Endodermal cell (in vitro differentiated cells): ENCODE results near the gene KLK6. TPM values are rescaled to one million over a fixed set of nuclear protein-coding genes. Genes with fewer than 3 reads are reported as not detected.

Experiments used
- DNase-seq: peaks from one replicate; pipeline ENCODE4 v3.0.0-alpha.2; 2017
- H3K27ac ChIP-seq: 2 replicates; pipeline ENCODE4 v1.5.1; 2013; ENCODE audit warnings: mild to moderate bottlenecking, low read depth, low read length, moderate library complexity
- H3K27me3 ChIP-seq: 2 replicates; pipeline ENCODE4 v1.6.1; 2013; ENCODE audit warnings: mild to moderate bottlenecking, low read length, moderate library complexity; ENCODE audit not compliant: insufficient read depth, control insufficient read depth, poor library complexity, severe bottlenecking
- H3K36me3 ChIP-seq: 2 replicates; pipeline ENCODE4 v1.7.0; 2013; ENCODE audit warnings: mild to moderate bottlenecking, low read length, moderate library complexity; ENCODE audit not compliant: control insufficient read depth, insufficient read depth
- H3K4me1 ChIP-seq: one replicate; pipeline ENCODE4 v1.7.0; 2013; ENCODE audit warnings: low read length; ENCODE audit not compliant: control insufficient read depth, insufficient read depth
- H3K4me3 ChIP-seq: 2 replicates; pipeline ENCODE4 v1.5.1; 2013; ENCODE audit warnings: mild to moderate bottlenecking, low read length, moderate library complexity
- H3K9ac ChIP-seq: 2 replicates; pipeline ENCODE4 v1.6.1; 2013; ENCODE audit warnings: mild to moderate bottlenecking, low read length, moderate library complexity; ENCODE audit not compliant: poor library complexity, severe bottlenecking; ENCODE audit errors: extremely low read depth
- H3K9me3 ChIP-seq: 2 replicates; pipeline ENCODE4 v1.6.1; 2013; ENCODE audit warnings: mild to moderate bottlenecking, low read length, moderate library complexity; ENCODE audit not compliant: control insufficient read depth
- H3K27ac Mint-ChIP-seq: 2 replicates; pipeline ENCODE4 v1.8.0; 2020; ENCODE audit warnings: mixed read lengths
- H3K27me3 Mint-ChIP-seq: 2 replicates; pipeline ENCODE4 v1.8.0; 2021; ENCODE audit warnings: mild to moderate bottlenecking, mixed read lengths; ENCODE audit not compliant: insufficient read depth
- H3K36me3 Mint-ChIP-seq: 2 replicates; pipeline ENCODE4 v1.8.0; 2020; ENCODE audit warnings: low read depth, mixed read lengths
- H3K4me1 Mint-ChIP-seq: 2 replicates; pipeline ENCODE4 v1.8.0; 2020; ENCODE audit warnings: mixed read lengths
- H3K4me3 Mint-ChIP-seq: 2 replicates; pipeline ENCODE4 v1.8.0; 2020; ENCODE audit warnings: mild to moderate bottlenecking, moderate library complexity, mixed read lengths
- H3K9me3 Mint-ChIP-seq: 2 replicates; pipeline ENCODE4 v1.8.0; 2020; ENCODE audit warnings: mild to moderate bottlenecking, mixed read lengths
- WGBS, 2 experiments: methylation state at CpG; one replicate each; pipeline versions ENCODE4 v1.1.5 to v1.1.7; 2013; ENCODE audit warnings: missing lambda C conversion rate in 2 of 2, mixed read lengths in 1 of 2; ENCODE audit not compliant: insufficient coverage in 1 of 2, insufficient read length in 1 of 2; 5-methylcytosine and 5-hydroxymethylcytosine counted together
- total RNA-seq, 2 donors: library from RNA; stranded (reverse); fragmentation: NEBNext Ultra II Directional in 1 of 2; extraction: Animal tissue kit (Norgen Biotek cat#: 25700) in 1 of 2; gene quantifications; 2 replicates in 1 of 2; 3 replicates in 1 of 2; pipeline ENCODE4 v1.2.1, GENCODE V29; 2021
- TF ChIP-seq, protein P1 (sequence below): fragments of 200-600 bp; sonication (generic); conservative IDR thresholded peaks from 2 replicates; pipeline ENCODE4 v1.5.0; 2021; ENCODE audit warnings: antibody characterized with exemption, mild to moderate bottlenecking

KLK6 gene
- total RNA-seq, 2 donors from 2014 or later, result 0.86 to 0.93 TPM

DNA sequence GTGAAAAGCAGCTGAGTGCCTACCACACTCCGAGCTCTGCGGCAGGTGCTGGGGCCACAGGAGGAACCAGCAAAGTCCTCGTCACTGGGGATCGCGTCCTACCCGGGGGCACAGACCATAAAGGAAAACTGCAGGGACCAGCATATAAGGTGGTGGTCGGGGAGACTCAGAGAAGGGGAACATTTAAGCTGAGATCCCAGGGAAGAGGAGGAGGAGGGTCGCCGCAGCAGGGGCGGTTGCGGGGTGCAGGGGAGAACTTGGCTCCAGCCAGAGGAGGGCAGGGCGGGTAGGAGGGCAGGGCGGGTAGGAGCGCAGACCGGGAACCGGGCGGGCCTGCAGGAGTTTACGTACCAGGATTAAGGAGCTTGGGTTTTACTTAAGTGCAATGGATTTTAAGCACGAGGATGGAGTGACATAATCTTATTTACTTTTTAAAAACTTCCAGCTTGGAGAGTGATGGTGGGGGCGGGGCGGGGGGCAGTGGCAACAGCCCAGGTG is 57.2 kb downstream of the KLK6 start:
- 74 to 76% methylated on average over 6 to 20 of the region's 21 CpGs for WGBS, 2 experiments
- Mint-ChIP-seq H3K4me1 (no peaks in the 10 kb centered on the region), H3K36me3 (no peaks in the 10 kb centered on the region), H3K9me3 (no peaks in the 10 kb centered on the region), H3K27ac (no peak overlapping the region), H3K27me3 (peaks cover 35% of the 10 kb centered on the region), H3K4me3 (no peak overlapping the region)
- DNase-seq, result no peak
- H3K9me3 ChIP-seq, result no peaks in the 10 kb centered on the region
- H3K36me3 ChIP-seq, result no peaks in the 10 kb centered on the region
- peaks cover 89% of the 10 kb centered on the region for H3K27me3 ChIP-seq
- no peaks in the 10 kb centered on the region for H3K4me1 ChIP-seq
- TF ChIP-seq, protein P1, sequence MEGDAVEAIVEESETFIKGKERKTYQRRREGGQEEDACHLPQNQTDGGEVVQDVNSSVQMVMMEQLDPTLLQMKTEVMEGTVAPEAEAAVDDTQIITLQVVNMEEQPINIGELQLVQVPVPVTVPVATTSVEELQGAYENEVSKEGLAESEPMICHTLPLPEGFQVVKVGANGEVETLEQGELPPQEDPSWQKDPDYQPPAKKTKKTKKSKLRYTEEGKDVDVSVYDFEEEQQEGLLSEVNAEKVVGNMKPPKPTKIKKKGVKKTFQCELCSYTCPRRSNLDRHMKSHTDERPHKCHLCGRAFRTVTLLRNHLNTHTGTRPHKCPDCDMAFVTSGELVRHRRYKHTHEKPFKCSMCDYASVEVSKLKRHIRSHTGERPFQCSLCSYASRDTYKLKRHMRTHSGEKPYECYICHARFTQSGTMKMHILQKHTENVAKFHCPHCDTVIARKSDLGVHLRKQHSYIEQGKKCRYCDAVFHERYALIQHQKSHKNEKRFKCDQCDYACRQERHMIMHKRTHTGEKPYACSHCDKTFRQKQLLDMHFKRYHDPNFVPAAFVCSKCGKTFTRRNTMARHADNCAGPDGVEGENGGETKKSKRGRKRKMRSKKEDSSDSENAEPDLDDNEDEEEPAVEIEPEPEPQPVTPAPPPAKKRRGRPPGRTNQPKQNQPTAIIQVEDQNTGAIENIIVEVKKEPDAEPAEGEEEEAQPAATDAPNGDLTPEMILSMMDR, result no peak
- no peak overlapping the region for H3K9ac ChIP-seq
- H3K4me3 ChIP-seq, result no peak overlapping the region
- no peak overlapping the region for H3K27ac ChIP-seq

DNA sequence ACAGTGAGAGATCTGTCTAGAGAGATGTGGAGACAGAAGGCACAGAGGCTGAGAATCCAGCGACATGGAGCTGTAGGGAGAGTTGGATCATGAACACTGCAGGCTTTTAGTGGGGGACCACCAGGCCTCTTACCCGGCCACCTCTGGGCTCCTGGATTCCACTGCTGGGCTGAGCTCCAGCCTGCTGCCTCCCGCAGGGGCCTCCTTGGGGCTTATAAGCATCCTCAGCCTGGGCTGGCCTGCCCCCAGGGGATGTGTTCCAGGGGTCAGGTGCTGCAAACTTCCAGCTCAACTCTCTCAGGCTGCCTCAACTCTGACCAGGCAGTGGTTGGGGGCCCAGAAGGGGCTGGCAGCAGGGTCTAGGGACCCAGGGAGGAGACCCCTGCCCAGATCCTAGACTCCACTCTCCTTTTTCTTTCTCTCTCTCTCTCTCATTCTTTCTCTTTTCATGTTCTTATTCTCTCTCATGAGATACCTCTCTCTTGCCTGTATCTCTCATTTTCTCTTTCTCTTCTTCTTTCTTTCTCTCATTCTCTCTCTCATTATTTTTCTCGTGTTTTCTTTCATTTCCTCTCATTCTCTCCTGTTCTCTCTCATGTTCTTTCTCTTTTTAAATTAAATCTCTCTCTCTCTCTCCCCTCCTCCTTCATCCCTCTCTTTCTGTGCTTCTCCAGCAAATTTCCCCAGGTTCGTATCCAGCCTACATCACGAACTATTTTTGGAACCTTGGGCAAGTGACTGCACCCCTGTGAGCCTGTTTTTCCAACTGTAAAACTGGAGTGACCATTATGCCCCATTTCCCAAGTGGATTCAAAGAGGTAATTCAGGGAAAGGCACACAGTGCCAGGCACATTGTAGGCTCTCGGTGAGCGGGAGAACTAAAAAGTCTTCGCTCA is 57.9 kb downstream of the KLK6 start, which contains the start of gene KLK4:
TSS of gene KLK4 (minus strand) at position 190 of the 896 bp plus-strand sequence. CDS start 657 bp downstream, outside the sequence.
- Mint-ChIP-seq H3K4me3 (no peak within 1 kb of the TSS), H3K9me3 (no peaks in the 10 kb centered on the region), H3K27me3 (peaks cover 33% of the 10 kb centered on the region), H3K36me3 (no peaks in the 10 kb centered on the region), H3K27ac (no peak within 1 kb of the TSS), H3K4me1 (no peaks in the 10 kb centered on the region)
- no peaks in the 10 kb centered on the region for H3K9me3 ChIP-seq
- H3K4me3 ChIP-seq, result no peak within 1 kb of the TSS
- TF ChIP-seq, protein P1, result no peak
- WGBS, 2 experiments, result 79 to 81% methylated on average over 6 to 9 of the region's 9 CpGs
- no peaks in the 10 kb centered on the region for H3K4me1 ChIP-seq
- no peaks in the 10 kb centered on the region for H3K36me3 ChIP-seq
- H3K27ac ChIP-seq, result no peak within 1 kb of the TSS
- no peak within 1 kb of the TSS for H3K9ac ChIP-seq
- peaks cover 86% of the 10 kb centered on the region for H3K27me3 ChIP-seq
- DNase-seq, result no peak

DNA sequence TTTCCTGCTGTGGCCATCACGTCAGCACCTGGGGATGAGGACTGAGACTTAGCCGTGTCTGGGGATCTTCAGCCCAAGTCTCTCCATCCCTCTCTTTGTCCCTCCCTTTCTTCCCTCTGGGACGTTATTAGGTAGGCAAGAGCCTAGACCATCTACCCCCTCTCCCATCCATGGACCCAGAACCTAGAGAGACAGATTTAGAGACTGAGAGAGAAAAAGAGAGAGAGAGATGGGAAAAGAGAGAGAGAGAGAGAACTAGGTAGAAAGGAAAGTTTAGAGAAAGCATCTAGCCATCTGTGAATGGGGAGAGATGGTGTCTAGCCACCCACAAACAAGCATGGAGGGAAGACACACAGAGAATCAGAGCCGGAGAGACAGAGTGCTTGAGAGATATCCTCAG is 58.7 kb downstream of the KLK6 start:
- H3K9me3 Mint-ChIP-seq, result no peaks in the 10 kb centered on the region
- no peak overlapping the region for H3K4me3 Mint-ChIP-seq
- TF ChIP-seq, protein P1, result no peak
- H3K4me3 ChIP-seq, result no peak overlapping the region
- no peaks in the 10 kb centered on the region for H3K9me3 ChIP-seq
- H3K27ac Mint-ChIP-seq, result no peak overlapping the region
- no peaks in the 10 kb centered on the region for H3K36me3 ChIP-seq
- H3K36me3 Mint-ChIP-seq, result no peaks in the 10 kb centered on the region
- H3K27ac ChIP-seq, result no peak overlapping the region
- peaks cover 83% of the 10 kb centered on the region for H3K27me3 ChIP-seq
- WGBS, 2 experiments, result 84 to 100% methylated on average over 1 to 3 of the region's 4 CpGs
- no peaks in the 10 kb centered on the region for H3K4me1 ChIP-seq
- peaks cover 34% of the 10 kb centered on the region for H3K27me3 Mint-ChIP-seq
- H3K9ac ChIP-seq, result no peak overlapping the region
- H3K4me1 Mint-ChIP-seq, result no peaks in the 10 kb centered on the region
- no peak for DNase-seq
